Astrocyte (in vitro differentiated cells and primary cell): ENCODE data around the gene RHBG. TPM values are rescaled to one million over a fixed set of nuclear protein-coding genes. Genes with fewer than 3 reads are reported as not detected.

ENCODE experiments used
- DNase-seq: peaks from one replicate; pipeline ENCODE4 v3.0.0-alpha.2; 2010; ENCODE audit warnings: low read depth
- FAIRE-seq: peaks from 2 replicates; lab custom pipeline; 2011; peaks lifted over from hg19 to GRCh38; lab: Jason Lieb, UNC
- H2AFZ ChIP-seq: 2 replicates; pipeline ENCODE4 v1.6.0; 2012; ENCODE audit warnings: low read depth, low read length, inconsistent platforms
- H3K27ac ChIP-seq: 2 replicates; pipeline ENCODE4 v1.5.1; 2011; ENCODE audit warnings: low read depth, low read length, inconsistent platforms
- H3K27me3 ChIP-seq: 2 replicates; pipeline ENCODE4 v1.6.0; 2011; ENCODE audit warnings: low read length, inconsistent platforms; ENCODE audit not compliant: insufficient read depth
- H3K36me3 ChIP-seq: 2 replicates; pipeline ENCODE4 v1.5.1; 2011; ENCODE audit warnings: low read length, inconsistent platforms; ENCODE audit not compliant: insufficient read depth
- H3K4me1 ChIP-seq: 2 replicates; pipeline ENCODE4 v1.5.1; 2011; ENCODE audit warnings: low read length, inconsistent platforms; ENCODE audit not compliant: insufficient read depth
- H3K4me2 ChIP-seq: 2 replicates; pipeline ENCODE4 v1.6.0; 2012; ENCODE audit warnings: low read length, inconsistent platforms
- H3K4me3 ChIP-seq: 2 replicates; pipeline ENCODE4 v1.5.1; 2011; ENCODE audit warnings: low read depth, mild to moderate bottlenecking, low read length, inconsistent platforms; ENCODE audit not compliant: insufficient read depth
- H3K79me2 ChIP-seq: 2 replicates; pipeline ENCODE4 v1.6.0; 2012; ENCODE audit warnings: mild to moderate bottlenecking, low read length, inconsistent platforms; ENCODE audit not compliant: insufficient read depth
- H3K9ac ChIP-seq: 2 replicates; pipeline ENCODE4 v1.6.0; 2012; ENCODE audit warnings: mild to moderate bottlenecking, low read length, inconsistent platforms
- H3K9me3 ChIP-seq: 2 replicates; pipeline ENCODE4 v1.5.1; 2012; ENCODE audit warnings: low read depth, mild to moderate bottlenecking, low read length, inconsistent platforms; ENCODE audit not compliant: insufficient read depth
- H4K20me1 ChIP-seq: 2 replicates; pipeline ENCODE4 v1.6.0; 2012; ENCODE audit warnings: low read length, inconsistent platforms; ENCODE audit not compliant: insufficient read depth
- H3K27ac Mint-ChIP-seq: one replicate; pipeline ENCODE4 v1.8.0; 2021; ENCODE audit warnings: mild to moderate bottlenecking, mixed read lengths; ENCODE audit not compliant: unreplicated experiment
- H3K27me3 Mint-ChIP-seq: one replicate; pipeline ENCODE4 v1.8.0; 2021; ENCODE audit warnings: low read depth, mixed read lengths; ENCODE audit not compliant: unreplicated experiment
- H3K36me3 Mint-ChIP-seq: one replicate; pipeline ENCODE4 v1.8.0; 2021; ENCODE audit warnings: low read depth, mixed read lengths; ENCODE audit not compliant: unreplicated experiment
- H3K4me1 Mint-ChIP-seq: one replicate; pipeline ENCODE4 v1.8.0; 2021; ENCODE audit warnings: low read depth, mixed read lengths; ENCODE audit not compliant: unreplicated experiment
- H3K4me3 Mint-ChIP-seq: one replicate; pipeline ENCODE4 v1.8.0; 2021; ENCODE audit warnings: mild to moderate bottlenecking, moderate library complexity, mixed read lengths; ENCODE audit not compliant: unreplicated experiment
- H3K9me3 Mint-ChIP-seq: one replicate; pipeline ENCODE4 v1.8.0; 2021; ENCODE audit warnings: mild to moderate bottlenecking, mixed read lengths; ENCODE audit not compliant: unreplicated experiment
- EZH2 ChIP-seq: IDR thresholded peaks from 2 replicates; pipeline ENCODE4 v1.6.1; 2012; ENCODE audit warnings: mild to moderate bottlenecking, low read length, inconsistent platforms; ENCODE audit not compliant: insufficient read depth
- total RNA-seq: library from RNA; stranded (reverse); gene quantifications from 2 replicates; pipeline ENCODE4 v1.2.1, GENCODE V29; 2021
- TF ChIP-seq, protein P1 (sequence below): IDR thresholded peaks from 2 replicates; pipeline ENCODE4 v1.5.1; 2011; ENCODE audit warnings: low read depth, mild to moderate bottlenecking, inconsistent platforms, low read length, moderate library complexity; ENCODE audit not compliant: insufficient read depth

RHBG gene
- total RNA-seq, 1 donor from 2014 or later, result not detected

DNA sequence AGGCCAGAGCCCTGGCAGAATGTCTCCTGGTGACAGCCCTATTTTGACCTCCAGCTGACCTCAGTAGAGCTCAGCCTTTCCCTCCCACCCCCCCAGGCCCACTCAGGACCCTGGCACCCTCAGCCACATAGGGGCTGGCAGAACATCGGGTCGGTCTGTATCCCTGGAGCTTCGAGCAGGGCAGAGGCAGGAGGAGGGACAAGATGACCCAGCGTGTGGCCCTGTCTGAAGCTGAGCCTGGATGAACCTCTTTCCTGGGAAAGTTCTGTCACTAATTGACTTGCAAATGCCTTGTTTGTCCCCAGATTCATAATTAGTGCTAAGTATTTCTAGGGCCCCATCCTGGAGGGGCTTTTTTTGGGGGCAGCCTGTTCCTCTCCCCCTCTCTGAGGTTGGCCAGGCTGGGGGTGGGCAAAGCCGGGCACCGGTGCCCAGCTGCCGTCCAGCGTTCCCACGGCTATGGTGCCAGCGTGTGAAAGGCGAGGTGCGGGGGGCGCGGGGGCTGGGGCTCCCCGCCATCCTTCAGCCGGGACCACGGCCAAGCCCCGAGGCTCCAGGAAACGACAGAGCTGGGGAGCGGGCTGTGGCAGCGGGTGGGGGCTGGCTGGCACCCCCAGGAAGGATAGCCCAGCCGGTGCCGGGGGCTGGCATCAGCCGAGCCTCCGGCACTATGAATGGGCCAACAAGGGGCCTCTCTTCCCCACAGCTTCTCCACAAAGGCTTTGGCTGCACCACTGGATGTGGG is 31.4 kb downstream of the RHBG start:
- H3K27ac ChIP-seq, result no peak overlapping the region
- no peaks in the 10 kb centered on the region for H3K4me1 Mint-ChIP-seq
- no peaks in the 10 kb centered on the region for H4K20me1 ChIP-seq
- H3K27me3 ChIP-seq, result peaks cover 19% of the 10 kb centered on the region
- H3K9ac ChIP-seq, result no peak overlapping the region
- no peaks in the 10 kb centered on the region for H3K9me3 ChIP-seq
- H3K9me3 Mint-ChIP-seq, result no peaks in the 10 kb centered on the region
- no peaks in the 10 kb centered on the region for H3K36me3 ChIP-seq
- no peak overlapping the region for H3K4me3 ChIP-seq
- H2AFZ ChIP-seq, result no peak overlapping the region
- no peak overlapping the region for H3K4me2 ChIP-seq
- no peak overlapping the region for H3K27ac Mint-ChIP-seq
- DNase-seq, result no peak
- no peak for TF ChIP-seq EZH2
- TF ChIP-seq, protein P1, sequence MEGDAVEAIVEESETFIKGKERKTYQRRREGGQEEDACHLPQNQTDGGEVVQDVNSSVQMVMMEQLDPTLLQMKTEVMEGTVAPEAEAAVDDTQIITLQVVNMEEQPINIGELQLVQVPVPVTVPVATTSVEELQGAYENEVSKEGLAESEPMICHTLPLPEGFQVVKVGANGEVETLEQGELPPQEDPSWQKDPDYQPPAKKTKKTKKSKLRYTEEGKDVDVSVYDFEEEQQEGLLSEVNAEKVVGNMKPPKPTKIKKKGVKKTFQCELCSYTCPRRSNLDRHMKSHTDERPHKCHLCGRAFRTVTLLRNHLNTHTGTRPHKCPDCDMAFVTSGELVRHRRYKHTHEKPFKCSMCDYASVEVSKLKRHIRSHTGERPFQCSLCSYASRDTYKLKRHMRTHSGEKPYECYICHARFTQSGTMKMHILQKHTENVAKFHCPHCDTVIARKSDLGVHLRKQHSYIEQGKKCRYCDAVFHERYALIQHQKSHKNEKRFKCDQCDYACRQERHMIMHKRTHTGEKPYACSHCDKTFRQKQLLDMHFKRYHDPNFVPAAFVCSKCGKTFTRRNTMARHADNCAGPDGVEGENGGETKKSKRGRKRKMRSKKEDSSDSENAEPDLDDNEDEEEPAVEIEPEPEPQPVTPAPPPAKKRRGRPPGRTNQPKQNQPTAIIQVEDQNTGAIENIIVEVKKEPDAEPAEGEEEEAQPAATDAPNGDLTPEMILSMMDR, result no peak
- no peaks in the 10 kb centered on the region for H3K4me1 ChIP-seq
- no peak overlapping the region for H3K4me3 Mint-ChIP-seq
- H3K27me3 Mint-ChIP-seq, result peaks cover 46% of the 10 kb centered on the region
- FAIRE-seq, result no peak
- no peaks in the 10 kb centered on the region for H3K79me2 ChIP-seq
- peaks cover 2% of the 10 kb centered on the region for H3K36me3 Mint-ChIP-seq

GRCh38 chr1:156401041-156401574 is 32.1 kb downstream of the RHBG start:
- Histone ChIP-seq H3K36me3 (no peaks in the 10 kb centered on the region), H3K4me3 (no peak overlapping the region), H3K79me2 (no peaks in the 10 kb centered on the region), H3K9ac (no peak overlapping the region), H2AFZ (no peak overlapping the region), H3K4me2 (no peak overlapping the region), H3K4me1 (no peaks in the 10 kb centered on the region), H3K27me3 (peaks cover 26% of the 10 kb centered on the region), H3K27ac (no peak overlapping the region), H4K20me1 (no peaks in the 10 kb centered on the region), H3K9me3 (no peaks in the 10 kb centered on the region)
- Mint-ChIP-seq H3K4me3 (no peak overlapping the region), H3K36me3 (peaks cover 3% of the 10 kb centered on the region), H3K4me1 (no peaks in the 10 kb centered on the region), H3K27me3 (peaks cover 53% of the 10 kb centered on the region), H3K27ac (no peak overlapping the region), H3K9me3 (no peaks in the 10 kb centered on the region)
- DNase-seq (no peak), FAIRE-seq (no peak)
- TF ChIP-seq, protein P1, result no peak
- TF ChIP-seq EZH2, result no peak

DNA sequence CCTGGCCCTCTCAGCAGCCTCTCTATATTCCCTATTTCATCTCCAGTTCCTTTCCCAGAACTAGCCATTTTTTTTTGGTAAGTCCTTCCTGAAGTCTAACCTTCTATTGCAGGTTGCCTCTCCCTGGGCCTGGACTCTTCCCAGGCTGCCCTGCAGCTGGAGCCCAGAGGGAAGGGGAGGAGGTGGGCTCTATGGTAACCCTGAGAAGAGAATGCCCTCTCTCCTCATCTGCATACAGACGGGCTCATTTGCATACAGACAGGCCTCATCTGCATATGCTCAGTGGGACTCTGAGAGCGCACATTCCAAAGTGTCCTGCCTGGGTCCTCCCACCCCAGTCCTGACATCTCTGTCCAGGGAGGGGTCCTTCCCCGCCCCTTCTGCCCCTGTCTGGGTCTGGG is 32.7 kb downstream of the RHBG start:
- no peak overlapping the region for H3K27ac Mint-ChIP-seq
- H3K4me3 Mint-ChIP-seq, result no peak overlapping the region
- no peak for TF ChIP-seq EZH2
- TF ChIP-seq, protein P1, result no peak
- H3K36me3 Mint-ChIP-seq, result peaks cover 3% of the 10 kb centered on the region
- H2AFZ ChIP-seq, result no peak overlapping the region
- no peak for DNase-seq
- no peak for FAIRE-seq
- H3K27me3 ChIP-seq, result peaks cover 29% of the 10 kb centered on the region
- H3K9me3 ChIP-seq, result no peaks in the 10 kb centered on the region
- no peaks in the 10 kb centered on the region for H3K79me2 ChIP-seq
- H4K20me1 ChIP-seq, result no peaks in the 10 kb centered on the region
- H3K4me1 Mint-ChIP-seq, result no peaks in the 10 kb centered on the region
- H3K27ac ChIP-seq, result no peak overlapping the region
- H3K4me1 ChIP-seq, result no peaks in the 10 kb centered on the region
- H3K36me3 ChIP-seq, result no peaks in the 10 kb centered on the region
- H3K9ac ChIP-seq, result no peak overlapping the region
- H3K9me3 Mint-ChIP-seq, result no peaks in the 10 kb centered on the region
- no peak overlapping the region for H3K4me3 ChIP-seq
- no peak overlapping the region for H3K4me2 ChIP-seq
- H3K27me3 Mint-ChIP-seq, result peaks cover 58% of the 10 kb centered on the region
